Heart left ventricle (tissue), 11 donors: Measurements from ENCODE around the gene CA4. TPM values are rescaled to one million over a fixed set of nuclear protein-coding genes. Genes with fewer than 3 reads are reported as not detected.

Experiments used
- polyA plus RNA-seq, 2 donors: library from polyadenylated mRNA; stranded (reverse); fragments of 200-250 nt; gene quantifications; one replicate each; pipeline ENCODE4 v1.2.3, GENCODE V29; 2013
- total RNA-seq, 9 donors: library from RNA; depleted of rRNA in 2 of 9; stranded (reverse); fragments of >200 nt in 2 of 9; fragmentation: NEBNext Ultra II Directional in 3 of 9; extraction: Animal tissue kit (Norgen Biotek cat#: 25700) in 3 of 9; gene quantifications; one replicate each; pipeline versions ENCODE4 v1.1.0 to v1.2.4, GENCODE V29; 2016 to 2023
- donor health status: ischemic (EF 13 %, LVEDD 7.1; RV severe dilation, severe dysfunction).
- donor health status: healthy with polysubstance abuse.
- donor health status: DM: no; HTN: yes; CAD: no.
- donor health status: DM: no; HTN: no; CAD: no.
- donor health status: ischemic (EF 25% LVEDD 5.7; RV mildly dilated, moderate dysfunction).
- donor health status: healthy.
- donor health status: DM: yes; HTN: yes; CAD: no.
- donor health status: PGD.
- donor health status: nonischemic (EF 23%, LVEDD 6.1; RV moderate dilation, normal function).

The CA4 gene
- total and polyA plus RNA-seq, 11 donors, result 12.4 to 54.0 (median 17.7) TPM

Other genes with a start within 250 kb of the CA4 start
- 10 to 100 TPM in 2 of 9 donors, 1 to 10 TPM in 7; 4.7 to 18.0 (median 8.8) TPM for gene RNFT1, start 185.2 kb upstream of the CA4 start, total RNA-seq
- gene RNFT1, start 185.2 kb upstream of the CA4 start, polyA plus RNA-seq, result 10 to 100 TPM in 1 of 2 donors, 1 to 10 TPM in 1; 9.4 to 11.2 TPM
- 10 to 100 TPM in 8 of 9 donors, 1 to 10 TPM in 1; 9.3 to 17.8 (median 12.4) TPM for gene HEATR6, start 71.1 kb upstream of the CA4 start, total RNA-seq
- 1 to 10 TPM; 5.7 to 8.7 TPM for gene HEATR6, start 71.1 kb upstream of the CA4 start, polyA plus RNA-seq
- gene USP32, start 242.2 kb downstream of the CA4 start, total RNA-seq, result 10 to 100 TPM; 22.0 to 50.0 (median 34.7) TPM
- 10 to 100 TPM in 1 of 2 donors, 1 to 10 TPM in 1; 9.8 to 29.3 TPM for gene USP32, start 242.2 kb downstream of the CA4 start, polyA plus RNA-seq